H9 (cell line): ENCODE measurements around the gene ARHGEF1. TPM values are rescaled to one million over a fixed set of nuclear protein-coding genes. Genes with fewer than 3 reads are reported as not detected.

ENCODE experiments used
- DNase-seq: peaks from one replicate; pipeline ENCODE4 v3.0.0-alpha.2; 2017
- H2AFZ ChIP-seq: one replicate; pipeline ENCODE4 v1.6.1; 2013; ENCODE audit warnings: mild to moderate bottlenecking, low read length, control low read depth, moderate library complexity
- H2AK5ac ChIP-seq: 2 replicates; pipeline ENCODE4 v1.6.1; 2013; ENCODE audit warnings: low read length, control low read depth, mixed read lengths; ENCODE audit not compliant: insufficient read length
- H2BK120ac ChIP-seq: one replicate; pipeline ENCODE4 v1.6.1; 2013; ENCODE audit warnings: low read depth, mild to moderate bottlenecking, low read length, control low read depth, inconsistent platforms; ENCODE audit not compliant: poor library complexity, severe bottlenecking
- H2BK12ac ChIP-seq: 2 replicates; pipeline ENCODE4 v1.6.1; 2013; ENCODE audit warnings: low read length, control low read depth, mixed read lengths, low read depth; ENCODE audit not compliant: insufficient read length
- H2BK15ac ChIP-seq: 2 replicates; pipeline ENCODE4 v1.6.1; 2013; ENCODE audit warnings: low read depth, low read length, control low read depth
- H2BK20ac ChIP-seq: one replicate; pipeline ENCODE4 v1.6.1; 2013; ENCODE audit warnings: low read depth, mild to moderate bottlenecking, low read length, control low read depth, inconsistent platforms; ENCODE audit not compliant: poor library complexity, severe bottlenecking
- H2BK5ac ChIP-seq: 2 replicates; pipeline ENCODE4 v1.6.1; 2013; ENCODE audit warnings: low read length, control low read depth, mixed read lengths; ENCODE audit not compliant: insufficient read length
- H3K14ac ChIP-seq: 2 replicates; pipeline ENCODE4 v1.6.1; 2013; ENCODE audit warnings: low read length, control low read depth; ENCODE audit not compliant: insufficient read depth
- H3K18ac ChIP-seq: 2 replicates; pipeline ENCODE4 v1.6.1; 2013; ENCODE audit warnings: low read depth, mild to moderate bottlenecking, mixed read lengths, low read length, control low read depth; ENCODE audit not compliant: insufficient read length
- H3K23ac ChIP-seq: 2 replicates; pipeline ENCODE4 v1.6.1; 2013; ENCODE audit warnings: low read length, control low read depth, mixed read lengths, low read depth; ENCODE audit not compliant: insufficient read length
- H3K23me2 ChIP-seq: 2 replicates; pipeline ENCODE4 v1.6.1; 2013; ENCODE audit warnings: low read depth, mild to moderate bottlenecking, mixed read lengths, low read length, control low read depth; ENCODE audit not compliant: insufficient read length, poor library complexity, severe bottlenecking
- H3K27ac ChIP-seq: 2 replicates; pipeline ENCODE4 v1.5.1; 2013; ENCODE audit warnings: low read length, control low read depth, mixed read lengths, low read depth; ENCODE audit not compliant: insufficient read length
- H3K27me3 ChIP-seq: 2 replicates; pipeline ENCODE4 v1.6.1; 2013; ENCODE audit warnings: low read length, control low read depth, inconsistent platforms; ENCODE audit not compliant: insufficient read depth
- H3K4ac ChIP-seq: 2 replicates; pipeline ENCODE4 v1.6.1; 2013; ENCODE audit warnings: low read depth, mild to moderate bottlenecking, control low read depth, inconsistent platforms, low read length, moderate library complexity
- H3K4me1 ChIP-seq: 2 replicates; pipeline ENCODE4 v1.6.1; 2013; ENCODE audit warnings: low read length, control low read depth, inconsistent platforms; ENCODE audit not compliant: insufficient read depth
- H3K4me2 ChIP-seq: 2 replicates; pipeline ENCODE4 v1.6.1; 2013; ENCODE audit warnings: low read length, control low read depth, mixed read lengths; ENCODE audit not compliant: insufficient read length, insufficient read depth
- H3K56ac ChIP-seq: 2 replicates; pipeline ENCODE4 v1.6.1; 2013; ENCODE audit warnings: low read depth, mild to moderate bottlenecking, mixed read lengths, low read length, control low read depth; ENCODE audit not compliant: insufficient read length
- H3K79me1 ChIP-seq: 2 replicates; pipeline ENCODE4 v1.6.1; 2013; ENCODE audit warnings: low read depth, mild to moderate bottlenecking, moderate library complexity, low read length, control low read depth, inconsistent platforms; ENCODE audit not compliant: insufficient read depth, poor library complexity, severe bottlenecking
- H3K79me2 ChIP-seq: 2 replicates; pipeline ENCODE4 v1.6.1; 2013; ENCODE audit warnings: low read length, control low read depth, inconsistent platforms; ENCODE audit not compliant: insufficient read depth
- H3K9ac ChIP-seq: 2 replicates; pipeline ENCODE4 v1.6.1; 2013; ENCODE audit warnings: low read length, control low read depth, mixed read lengths; ENCODE audit not compliant: insufficient read length; ENCODE audit errors: extremely low read depth
- H3K9me3 ChIP-seq: one replicate; pipeline ENCODE4 v1.6.1; 2013; ENCODE audit warnings: low read depth, low read length, inconsistent platforms; ENCODE audit not compliant: control insufficient read depth
- H3T11ph ChIP-seq: one replicate; pipeline ENCODE4 v1.6.1; 2013; ENCODE audit warnings: mild to moderate bottlenecking, low read length, control low read depth, inconsistent platforms
- H4K20me1 ChIP-seq: one replicate; pipeline ENCODE4 v1.6.1; 2013; ENCODE audit not compliant: control insufficient read depth, insufficient read length, insufficient read depth
- H4K5ac ChIP-seq: 2 replicates; pipeline ENCODE4 v1.6.1; 2013; ENCODE audit warnings: low read depth, mild to moderate bottlenecking, mixed read lengths, low read length, control low read depth; ENCODE audit not compliant: insufficient read length
- H4K8ac ChIP-seq: replicated peaks from 2 replicates; pipeline ENCODE4 v1.6.1; 2013; ENCODE audit warnings: low read length, control low read depth, mixed read lengths, low read depth; ENCODE audit not compliant: insufficient read length
- H4K91ac ChIP-seq: 2 replicates; pipeline ENCODE4 v1.6.1; 2013; ENCODE audit warnings: low read depth, mild to moderate bottlenecking, moderate library complexity, mixed read lengths, low read length, control low read depth; ENCODE audit not compliant: insufficient read length
- H3K27ac Mint-ChIP-seq, 3 experiments: 2 replicates in 2 of 3; 3 replicates in 1 of 3; pipeline ENCODE4 v1.8.0; 2020 to 2021; ENCODE audit warnings: mixed read lengths in 3 of 3, mild to moderate bottlenecking in 1 of 3, moderate library complexity in 1 of 3
- H3K27me3 Mint-ChIP-seq: 2 replicates; pipeline ENCODE4 v1.8.0; 2021; ENCODE audit warnings: low read depth, mild to moderate bottlenecking, moderate library complexity, mixed read lengths
- H3K36me3 Mint-ChIP-seq, 3 experiments: 2 replicates in 2 of 3; 3 replicates in 1 of 3; pipeline ENCODE4 v1.8.0; 2020 to 2021; ENCODE audit warnings: low read depth in 3 of 3, mixed read lengths in 3 of 3; ENCODE audit not compliant: insufficient read depth in 1 of 3
- H3K4me1 Mint-ChIP-seq, 2 experiments: 2 replicates each; pipeline ENCODE4 v1.8.0; 2020; ENCODE audit warnings: mixed read lengths in 2 of 2
- H3K4me3 Mint-ChIP-seq, 2 experiments: 2 replicates in 1 of 2; 3 replicates in 1 of 2; pipeline ENCODE4 v1.8.0; 2020 to 2021; ENCODE audit warnings: mild to moderate bottlenecking in 2 of 2, mixed read lengths in 2 of 2, moderate library complexity in 1 of 2
- H3K9me3 Mint-ChIP-seq, 2 experiments: 2 replicates in 1 of 2; 3 replicates in 1 of 2; pipeline ENCODE4 v1.8.0; 2020; ENCODE audit warnings: mild to moderate bottlenecking in 2 of 2, mixed read lengths in 2 of 2, moderate library complexity in 1 of 2
- CTCF ChIP-seq: fragments of 200-600 bp; sonication (generic); conservative IDR thresholded peaks from 3 replicates; pipeline ENCODE4 v1.8.0; 2021; ENCODE audit warnings: antibody characterized with exemption, mild to moderate bottlenecking
- WGBS: extraction: QIAGEN DNeasy Blood & Tissue Kit; methylation state at CpG from one replicate; pipeline ENCODE4 v1.1.7; 2013; ENCODE audit warnings: missing lambda C conversion rate, low lambda C conversion rate, mixed read lengths; ENCODE audit not compliant: insufficient read length; ENCODE audit errors: extremely low coverage; 5-methylcytosine and 5-hydroxymethylcytosine counted together
- total RNA-seq: library from RNA; stranded (reverse); gene quantifications from 2 replicates; pipeline ENCODE4 v1.2.1, GENCODE V29; 2021

ARHGEF1 gene
- total RNA-seq, 1 experiment from 2014 or later = 50.3 TPM

DNA sequence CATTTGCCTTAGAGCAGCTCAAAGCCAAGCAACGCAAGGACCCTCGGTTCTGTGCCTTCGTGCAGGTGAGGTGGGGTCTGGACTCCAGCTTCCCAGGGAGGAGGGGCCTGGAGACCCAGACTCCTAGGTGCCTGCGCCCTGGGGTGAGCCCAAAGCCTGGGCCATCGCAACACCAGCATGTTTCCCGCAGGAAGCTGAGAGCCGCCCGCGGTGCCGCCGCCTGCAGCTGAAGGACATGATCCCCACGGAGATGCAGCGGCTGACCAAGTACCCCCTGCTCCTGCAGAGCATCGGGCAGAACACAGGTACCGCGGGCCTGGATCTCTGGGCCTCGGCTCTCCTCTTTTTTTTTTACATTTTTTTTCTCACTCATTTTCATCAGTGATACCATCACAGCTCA, 19.6 kb downstream of the ARHGEF1 start:
- Histone ChIP-seq H4K20me1 (no peaks in the 10 kb centered on the region), H3K79me2 (no peaks in the 10 kb centered on the region), H2BK12ac (no peak overlapping the region), H2BK15ac (no peak overlapping the region), H2BK20ac (no peak overlapping the region), H3K9me3 (no peaks in the 10 kb centered on the region), H3K14ac (no peak overlapping the region), H3T11ph (no peak overlapping the region), H3K23me2 (no peaks in the 10 kb centered on the region), H3K23ac (no peak overlapping the region), H3K27ac (no peak overlapping the region), H3K4me1 (no peaks in the 10 kb centered on the region), H3K4ac (no peak overlapping the region), H4K8ac (no peak overlapping the region), H4K5ac (no peak overlapping the region), H3K18ac (no peak overlapping the region), H3K56ac (no peak overlapping the region), H3K27me3 (no peaks in the 10 kb centered on the region), H2BK120ac (no peak overlapping the region), H2AFZ (no peak overlapping the region), H2BK5ac (no peak overlapping the region), H3K79me1 (no peaks in the 10 kb centered on the region), H3K4me2 (no peak overlapping the region), H2AK5ac (no peak overlapping the region), H3K9ac (no peak overlapping the region), H4K91ac (no peak overlapping the region)
- no peaks in the 10 kb centered on the region for H3K9me3 Mint-ChIP-seq
- no peak for TF ChIP-seq CTCF
- no peak overlapping the region for H3K4me3 Mint-ChIP-seq
- H3K27ac Mint-ChIP-seq = no peak overlapping the region
- no peak for DNase-seq
- no CpG with 5 or more reads among the region's 17 CpGs for WGBS
- H3K27me3 Mint-ChIP-seq = peaks cover 2% of the 10 kb centered on the region; the same call in 1 of the 2 replicates
- peaks cover 0 to 16% of the 10 kb centered on the region in 2 experiments; a peak in 2 of 4 replicates for H3K4me1 Mint-ChIP-seq
- H3K36me3 Mint-ChIP-seq = peaks cover 19 to 74% (median 63%) of the 10 kb centered on the region in 3 experiments; a peak in 6 of 7 replicates
